DMS153 treated with DMSO at 0.1 percent for 48 hours (cell line): ENCODE results near the gene ST3GAL5.

Source experiments
- DNase-seq: peaks from one replicate; lab custom pipeline; 2025; ENCODE audit not compliant: unreplicated experiment; lab: John Stamatoyannopoulos, UW

ST3GAL5 gene

DNA sequence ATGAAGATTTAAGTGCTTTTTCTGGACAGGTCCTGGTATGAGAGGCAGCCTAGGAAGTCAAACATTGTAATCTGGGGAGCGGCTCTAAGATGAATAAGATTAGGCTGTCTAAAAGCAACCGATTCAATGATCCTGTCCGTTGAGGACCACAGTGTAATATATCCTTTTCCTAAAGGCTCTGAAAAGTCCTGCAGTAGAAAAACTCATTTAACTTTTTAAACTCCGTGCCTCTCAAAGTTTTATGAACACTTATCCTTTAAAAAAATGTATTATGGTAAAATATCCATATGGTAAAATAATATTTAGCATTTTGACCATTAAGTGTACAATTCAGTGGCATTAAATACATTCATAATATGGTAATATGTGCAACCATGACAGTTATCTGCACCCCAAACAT is 95.2 kb downstream of the ST3GAL5 start:
- DNase-seq, result no peak

DNA sequence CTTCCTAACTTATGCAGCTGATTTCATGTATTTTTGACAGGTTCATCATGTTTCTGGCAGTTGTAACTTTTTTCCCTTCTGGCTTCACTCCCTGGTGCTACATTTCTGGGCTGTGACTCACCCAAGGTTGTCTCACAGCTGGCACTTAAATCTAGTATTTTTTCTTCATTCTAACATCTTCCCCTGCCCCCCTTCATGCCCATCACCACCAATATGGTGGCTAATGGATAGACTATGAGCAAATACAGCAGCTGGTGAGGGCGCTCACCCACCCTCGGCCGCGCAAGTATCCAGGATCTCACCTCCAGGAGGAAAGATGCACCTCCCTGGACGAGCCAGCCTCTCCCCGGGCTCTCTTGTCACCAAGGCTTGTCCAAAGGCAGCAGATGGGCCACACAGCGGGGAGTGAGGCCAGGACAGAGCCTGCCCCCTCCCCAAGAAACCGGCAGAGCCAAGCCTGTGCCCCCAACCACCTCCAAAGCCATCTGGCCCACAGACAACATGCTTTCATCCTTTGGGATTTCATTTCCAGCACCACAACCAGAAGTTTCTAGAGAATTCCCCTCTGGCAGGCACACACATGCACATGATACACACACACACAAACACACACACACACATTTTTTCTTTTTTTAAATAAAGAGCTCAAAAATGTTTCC is 95.9 kb downstream of the ST3GAL5 start:
- no peak for DNase-seq

DNA sequence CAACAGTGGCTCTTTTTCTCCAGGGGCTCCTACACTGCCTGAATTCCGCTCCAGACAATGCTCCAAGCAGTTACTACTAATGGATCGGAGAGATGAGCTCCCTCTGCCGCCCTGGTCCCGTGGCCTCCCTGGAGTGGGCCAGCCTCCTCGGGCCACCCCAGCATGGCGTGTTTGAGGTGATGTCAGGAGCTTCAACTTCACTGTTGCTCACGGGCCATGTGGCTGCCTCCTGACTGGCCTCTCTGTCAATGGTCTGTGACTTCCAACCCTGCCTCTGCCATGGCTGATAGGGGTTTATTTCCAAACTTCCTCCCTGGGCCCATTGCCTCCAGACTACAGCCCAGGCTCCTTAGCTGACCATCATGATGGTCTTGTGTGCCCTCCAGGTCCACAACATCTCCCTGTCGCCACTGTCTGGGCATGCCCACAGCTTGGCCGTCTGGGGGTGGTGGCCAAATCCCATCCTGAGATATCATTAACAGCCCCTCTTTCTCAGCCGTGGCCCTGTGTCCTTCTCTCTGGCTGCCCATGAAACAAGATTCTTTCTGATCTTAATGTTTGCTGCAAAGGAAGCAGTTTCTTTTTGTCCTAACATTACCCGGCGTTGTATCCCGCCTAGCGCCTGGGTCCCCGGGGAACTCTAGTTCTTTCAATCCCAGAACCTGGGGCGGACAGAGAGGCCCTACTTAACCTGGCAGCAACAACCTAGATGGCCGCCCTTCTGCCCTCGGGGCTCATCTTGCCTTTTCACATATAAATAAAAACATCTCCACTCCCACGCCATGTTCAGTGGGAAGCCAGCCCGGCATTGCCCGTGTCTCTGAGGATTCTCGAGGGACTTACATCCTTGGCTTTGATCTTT is 96.9 kb downstream of the ST3GAL5 start:
- DNase-seq, result no peak

DNA sequence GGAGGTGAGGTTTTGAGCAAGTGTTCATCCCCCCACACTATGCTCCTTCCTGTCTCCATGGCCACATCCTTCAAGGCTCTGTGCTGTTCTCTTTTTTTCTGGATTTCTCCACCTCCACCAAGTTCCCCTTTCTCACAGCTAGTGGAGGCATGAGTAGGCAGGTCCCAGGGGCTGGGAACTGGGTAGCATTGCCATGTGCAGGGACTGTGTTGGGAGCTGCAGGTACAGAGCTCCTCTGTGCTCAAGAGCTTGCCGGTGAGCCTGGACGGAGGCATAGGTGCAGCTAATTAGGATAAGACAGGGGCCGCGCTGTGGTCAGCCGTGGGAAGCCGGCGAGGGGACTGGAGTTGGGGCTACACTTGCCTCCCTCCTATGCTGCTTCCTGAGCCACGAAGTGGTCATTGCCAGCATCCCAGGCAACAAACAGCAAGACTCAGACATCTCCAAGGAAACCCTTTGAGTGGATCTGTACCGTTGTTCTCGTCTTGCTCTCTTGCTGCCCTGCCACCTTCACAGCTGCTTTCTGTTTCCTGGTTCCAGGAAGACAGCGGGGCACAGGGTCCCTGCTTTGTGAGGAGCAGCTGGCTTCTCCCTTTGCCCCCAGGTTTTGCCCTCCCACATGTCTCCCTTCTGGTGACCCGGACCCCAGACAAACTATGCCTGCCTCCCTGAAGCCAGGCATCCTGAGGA is 98.1 kb downstream of the ST3GAL5 start:
- DNase-seq, result no peak

DNA sequence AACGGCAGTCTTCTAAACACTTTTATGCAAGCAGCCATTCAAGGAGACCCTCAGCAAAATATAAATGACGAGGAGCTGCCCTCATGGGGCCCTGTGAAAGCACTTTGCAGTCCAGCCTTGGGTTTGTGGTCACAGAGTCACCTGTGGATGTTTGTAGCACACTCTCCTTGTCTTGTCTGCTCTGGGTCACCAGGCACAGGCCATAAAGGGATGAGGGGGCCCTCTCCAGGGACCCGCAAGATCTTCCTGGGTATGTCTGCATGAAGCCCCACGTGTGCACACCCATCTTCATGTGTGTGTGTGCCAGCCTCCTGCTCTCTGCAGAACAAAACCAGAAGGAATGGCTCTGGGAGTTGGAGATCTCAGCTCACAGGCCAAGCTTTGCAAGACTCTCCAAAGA is 98.8 kb downstream of the ST3GAL5 start:
- DNase-seq, result no peak

DNA sequence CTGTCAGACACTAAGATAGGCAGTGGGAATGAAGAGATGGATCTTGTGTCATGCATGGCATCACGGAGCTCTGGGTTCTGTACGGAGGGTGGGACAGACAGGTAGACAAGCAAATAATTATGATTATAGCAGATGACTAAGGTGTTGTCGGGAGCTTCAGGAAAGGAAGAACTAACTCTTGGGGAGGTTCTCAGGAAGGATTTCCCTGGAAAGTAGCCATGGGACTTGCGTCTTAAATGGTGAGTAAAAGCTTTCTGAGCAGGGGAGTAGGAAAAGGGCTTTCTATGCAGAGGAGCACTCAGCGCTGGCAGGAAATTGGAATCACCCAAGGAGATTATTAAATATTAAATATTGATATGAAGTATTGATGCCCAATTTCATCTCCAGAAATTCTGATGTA is 99.5 kb downstream of the ST3GAL5 start:
- DNase-seq, result no peak

DNA sequence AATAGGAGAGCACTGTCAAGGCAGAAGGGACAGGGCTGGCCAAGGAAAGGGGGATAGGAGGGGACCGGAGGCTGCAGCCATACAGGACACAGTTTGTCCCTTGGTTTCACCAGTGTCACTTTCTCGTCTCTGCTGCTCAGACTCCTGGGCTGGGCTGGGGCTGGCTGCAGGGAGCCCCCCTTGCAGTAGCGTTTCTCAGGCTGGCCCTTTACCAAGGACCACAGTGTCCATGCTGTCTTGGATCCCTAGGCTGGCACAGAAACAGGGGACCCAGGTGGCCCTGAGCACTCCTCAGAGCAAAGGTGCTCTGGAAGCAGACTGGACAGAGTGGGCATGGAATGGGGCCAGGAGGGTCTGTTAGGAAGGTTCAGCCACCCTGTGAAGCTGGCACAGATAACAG is 100.2 kb downstream of the ST3GAL5 start:
- DNase-seq, result no peak

DNA sequence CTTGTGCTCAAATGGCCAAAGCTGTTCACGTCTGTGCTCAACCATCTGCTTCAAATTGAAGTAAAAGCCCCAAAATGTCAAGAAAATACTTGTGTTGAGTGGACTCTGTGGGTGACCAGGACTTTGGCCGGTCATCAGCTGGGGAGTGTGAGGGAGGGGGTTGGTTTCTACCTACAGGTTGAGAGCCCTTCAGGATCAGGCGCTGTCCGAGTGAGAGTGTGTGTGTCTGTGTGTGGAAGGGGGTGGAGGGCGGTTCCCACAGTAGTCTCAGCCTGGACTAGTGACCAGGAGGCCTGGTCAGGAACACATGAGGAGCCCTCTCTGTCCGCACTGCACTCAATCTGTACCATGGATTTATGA is 100.8 kb downstream of the ST3GAL5 start:
- no peak for DNase-seq

DNA sequence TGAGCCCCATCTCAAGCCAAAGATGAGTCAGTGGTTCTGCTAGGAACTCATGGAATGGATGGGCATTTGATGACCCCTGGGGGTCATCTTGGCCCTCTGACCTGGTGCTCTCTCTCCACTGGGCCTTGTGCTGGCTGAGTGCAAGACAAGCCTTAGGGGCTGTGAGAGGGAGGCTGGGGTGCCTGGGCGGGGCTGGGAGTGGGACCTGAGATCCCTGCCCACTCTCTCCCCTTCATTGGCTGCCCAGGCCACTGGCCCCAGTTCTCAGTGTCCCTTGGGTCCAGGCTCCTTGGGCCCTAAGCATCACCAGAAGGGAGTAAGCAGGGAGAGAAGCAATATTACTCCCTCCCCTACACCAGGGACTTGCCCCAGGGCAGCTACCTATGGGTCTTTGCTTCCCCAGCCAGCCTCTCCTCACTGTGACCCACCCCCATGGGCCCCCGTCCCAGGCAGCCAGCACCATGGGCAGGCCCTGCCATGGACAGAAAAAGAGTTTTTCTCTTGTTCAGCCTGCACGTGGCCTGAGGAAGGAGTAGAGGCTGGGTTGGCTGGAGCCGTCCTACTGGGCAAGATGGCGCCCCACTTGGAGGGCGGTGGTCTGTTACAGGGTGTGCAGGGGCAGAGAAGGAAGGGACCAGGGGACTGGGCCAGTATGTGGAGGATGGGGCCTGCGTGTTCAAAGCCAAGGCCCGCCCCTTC is 101.4 kb downstream of the ST3GAL5 start:
- no peak for DNase-seq
